Activated T-helper 2 cell treated with anti-CD3 and anti-CD28 coated beads, Interferon-gamma antibody, Interleukin-2, Interleukin-4, amounts not matched to agents 10 μg/mL and 5 μg/mL and 100 μg/mL, durations not matched to agents 14 hours and 24 hours and 36 hours (primary cell): ENCODE results near the gene FXYD3. TPM values are rescaled to one million over a fixed set of nuclear protein-coding genes. Genes with fewer than 3 reads are reported as not detected.

ENCODE experiments used
- DNase-seq: peaks from one replicate; pipeline ENCODE4 v3.0.0; 2021; ENCODE audit warnings: low spot score
- H3K27ac Mint-ChIP-seq: one replicate; pipeline ENCODE4 v1.8.0; 2021; ENCODE audit warnings: mixed read lengths
- H3K27me3 Mint-ChIP-seq: one replicate; pipeline ENCODE4 v1.8.0; 2021; ENCODE audit warnings: low read depth, mixed read lengths
- H3K36me3 Mint-ChIP-seq: one replicate; pipeline ENCODE4 v1.8.0; 2021; ENCODE audit warnings: low read depth, mixed read lengths
- H3K4me1 Mint-ChIP-seq: one replicate; pipeline ENCODE4 v1.8.0; 2021; ENCODE audit warnings: low read depth, mixed read lengths
- H3K4me3 Mint-ChIP-seq: one replicate; pipeline ENCODE4 v1.8.0; 2021; ENCODE audit warnings: low read depth, mild to moderate bottlenecking, moderate library complexity, mixed read lengths
- H3K9me3 Mint-ChIP-seq: one replicate; pipeline ENCODE4 v1.8.0; 2021; ENCODE audit warnings: mixed read lengths
- intact Hi-C: fragments of 100-400 bp; cut with micrococcal nuclease; formaldehyde crosslinking; loops from one replicate; pipeline ENCODE4 v1.15.1; 2023
- total RNA-seq: library from RNA; stranded (reverse); gene quantifications from 2 replicates; pipeline ENCODE4 v1.2.3, GENCODE V29; 2022

FXYD3 gene
- total RNA-seq, 1 donor from 2014 or later = not detected

DNA sequence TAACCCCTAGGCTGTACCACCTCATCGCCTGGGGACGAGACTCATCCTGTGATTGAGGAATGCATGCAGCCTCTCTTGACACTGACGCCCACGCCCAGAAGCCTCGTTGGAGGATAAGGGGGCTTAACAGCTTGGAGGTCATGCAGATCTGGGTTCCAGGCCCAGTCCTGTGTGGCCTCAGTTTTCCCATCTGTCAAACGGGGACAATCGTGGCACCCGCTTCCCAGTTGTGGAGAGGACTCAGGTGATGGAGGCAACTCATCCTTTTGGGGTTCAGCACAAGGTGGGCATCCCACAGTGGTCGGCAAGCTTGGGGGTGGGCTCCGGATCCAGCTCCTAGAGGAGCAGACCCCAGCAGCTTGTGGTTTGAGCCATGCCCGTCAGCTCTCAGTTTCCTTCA is 20.6 kb downstream of the FXYD3 start:
- no peak overlapping the region for H3K4me3 Mint-ChIP-seq
- no peak overlapping the region for H3K27ac Mint-ChIP-seq
- H3K36me3 Mint-ChIP-seq = no peaks in the 10 kb centered on the region
- intact Hi-C loops = loop anchor here (5.0 kb wide), 1 partner anchor 69 kb away; no protein-coding TSS in a partner anchor
- H3K27me3 Mint-ChIP-seq = peaks cover 10% of the 10 kb centered on the region
- no peak for DNase-seq
- no peaks in the 10 kb centered on the region for H3K9me3 Mint-ChIP-seq
- peaks cover 7% of the 10 kb centered on the region for H3K4me1 Mint-ChIP-seq

DNA sequence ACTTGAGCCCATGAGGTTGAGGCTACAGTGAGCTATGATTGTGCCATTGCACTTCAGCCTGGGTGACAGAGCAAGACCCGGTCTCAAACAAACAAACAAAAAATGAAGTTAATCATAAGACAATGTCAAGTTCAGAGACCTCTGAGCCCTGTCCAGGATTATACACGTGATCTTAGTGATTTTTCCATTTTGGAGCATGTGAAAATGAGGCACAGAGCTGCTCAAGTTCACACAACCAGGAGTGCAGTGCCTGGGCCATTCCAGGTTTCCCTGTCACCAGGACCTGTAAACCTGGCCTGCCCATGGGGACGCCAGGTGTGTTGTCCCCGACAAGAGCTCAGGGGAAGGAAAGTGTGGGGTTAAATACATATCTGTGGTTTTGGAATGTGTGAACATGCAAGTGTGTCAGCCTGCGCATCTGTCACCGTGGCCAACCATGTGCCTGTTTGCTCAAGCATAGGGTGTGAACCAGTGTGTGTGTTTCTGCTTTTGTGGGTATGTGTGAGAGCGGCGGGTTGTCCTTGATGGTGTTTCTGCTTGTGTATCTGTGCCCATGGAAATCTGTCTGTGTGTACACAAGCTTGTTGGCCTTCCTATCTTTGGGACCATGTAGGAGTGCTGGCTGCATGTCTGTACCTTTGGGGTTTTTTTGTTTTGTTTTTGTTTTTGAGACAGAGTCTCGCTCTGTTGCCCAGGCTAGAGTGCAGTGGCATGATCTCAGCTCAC is 21.5 kb downstream of the FXYD3 start:
- no peak for DNase-seq
- Mint-ChIP-seq H3K4me3 (no peak overlapping the region), H3K27ac (no peak overlapping the region), H3K27me3 (peaks cover 17% of the 10 kb centered on the region), H3K36me3 (no peaks in the 10 kb centered on the region), H3K4me1 (peaks cover 15% of the 10 kb centered on the region), H3K9me3 (no peaks in the 10 kb centered on the region)
- intact Hi-C loops = loop anchor here (5.0 kb wide), 1 partner anchor 70 kb away; no protein-coding TSS in a partner anchor

- intact Hi-C loops = loop anchor here (5.0 kb wide), 1 partner anchor 71 kb away; no protein-coding TSS in a partner anchor
- no peaks in the 10 kb centered on the region for H3K9me3 Mint-ChIP-seq
- H3K27me3 Mint-ChIP-seq = peaks cover 19% of the 10 kb centered on the region
- H3K4me3 Mint-ChIP-seq = no peak within 1 kb of the TSS
- no peak within 1 kb of the TSS for H3K27ac Mint-ChIP-seq
- peaks cover 16% of the 10 kb centered on the region for H3K4me1 Mint-ChIP-seq
- DNase-seq = no peak
- H3K36me3 Mint-ChIP-seq = no peaks in the 10 kb centered on the region
Observed at GRCh38 chr19:35138305-35138892, 22.8 kb downstream of the FXYD3 start, which contains the start of gene FXYD1. TSS of gene FXYD1 (plus strand) at chr19:35138824. CDS start at chr19:35140080, 1,256 bp downstream.

GRCh38 chr19:35140207-35140961 is 24.8 kb downstream of the FXYD3 start:
- Mint-ChIP-seq H3K27ac (no peak overlapping the region), H3K9me3 (no peaks in the 10 kb centered on the region), H3K4me3 (no peak overlapping the region), H3K4me1 (peaks cover 22% of the 10 kb centered on the region), H3K36me3 (no peaks in the 10 kb centered on the region), H3K27me3 (peaks cover 29% of the 10 kb centered on the region)
- intact Hi-C loops = loop anchor here (5.0 kb wide), 1 partner anchor 127 kb away; the partner anchor contains the start of gene USF2
- DNase-seq = no peak

DNA sequence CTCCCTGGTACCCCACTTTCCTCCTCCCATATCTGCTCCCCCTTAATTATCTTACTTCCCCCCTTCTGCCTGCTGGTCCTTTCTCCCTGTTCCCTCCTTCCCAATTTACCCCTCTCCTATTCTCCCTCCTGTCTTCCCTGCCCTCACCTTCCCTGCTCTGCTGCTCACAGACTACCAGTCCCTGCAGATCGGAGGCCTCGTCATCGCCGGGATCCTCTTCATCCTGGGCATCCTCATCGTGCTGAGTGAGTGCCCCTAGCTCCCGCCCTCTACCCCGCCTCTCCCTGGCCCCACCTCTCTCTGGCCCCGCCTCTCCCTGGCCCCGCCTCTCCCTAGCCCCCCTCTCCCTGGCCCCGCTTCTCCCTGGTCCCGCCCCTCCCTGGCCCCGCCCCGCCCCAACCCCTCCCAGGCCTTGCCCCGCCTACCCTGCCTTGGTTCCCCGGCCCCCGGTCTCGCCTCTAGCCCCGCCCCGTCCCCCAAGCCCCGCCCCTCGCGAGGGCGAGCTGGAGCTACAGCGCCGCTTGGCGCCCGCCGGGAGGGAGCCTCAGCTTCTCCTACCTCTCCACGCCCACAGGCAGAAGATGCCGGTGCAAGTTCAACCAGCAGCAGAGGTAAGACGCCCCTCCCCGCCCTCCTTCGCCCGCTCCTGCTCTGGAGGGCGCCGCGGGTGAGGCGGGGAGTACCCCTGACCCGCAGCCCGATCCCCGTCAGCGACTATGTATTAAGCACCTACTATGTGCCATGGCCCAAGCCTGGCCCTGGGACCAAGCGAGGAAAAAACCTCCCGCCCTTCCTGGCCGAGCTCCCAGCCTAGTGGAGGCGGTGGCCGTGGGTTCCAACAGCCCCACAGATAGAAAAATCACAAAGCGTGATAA is 25.6 kb downstream of the FXYD3 start:
- peaks cover 21% of the 10 kb centered on the region for H3K4me1 Mint-ChIP-seq
- peaks cover 29% of the 10 kb centered on the region for H3K27me3 Mint-ChIP-seq
- peak overlapping the region; percentile 59 for H3K27ac Mint-ChIP-seq
- peak; percentile 88 for DNase-seq
- H3K36me3 Mint-ChIP-seq = no peaks in the 10 kb centered on the region
- no peaks in the 10 kb centered on the region for H3K9me3 Mint-ChIP-seq
- intact Hi-C loops = loop anchor here (1.0 to 5.0 kb wide), 2 partner anchors 17 to 126 kb away; partner anchors contain the start of gene USF2
- peak overlapping the region; percentile 74 for H3K4me3 Mint-ChIP-seq

- Mint-ChIP-seq H3K36me3 (no peaks in the 10 kb centered on the region), H3K27me3 (peaks cover 30% of the 10 kb centered on the region), H3K9me3 (no peaks in the 10 kb centered on the region), H3K4me1 (peaks cover 21% of the 10 kb centered on the region), H3K27ac (peak overlapping the region; percentile 59), H3K4me3 (peak overlapping the region; percentile 74)
- DNase-seq = no peak
- intact Hi-C loops = loop anchor here (1.0 to 5.0 kb wide), 2 partner anchors 18 to 125 kb away; partner anchors contain the start of gene USF2
Observed at GRCh38 chr19:35141837-35142605, 26.4 kb downstream of the FXYD3 start.

- H3K4me3 Mint-ChIP-seq = no peak overlapping the region
- intact Hi-C loops = loop anchor here (5.0 kb wide), 1 partner anchor 125 kb away; the partner anchor contains the start of gene USF2
- H3K4me1 Mint-ChIP-seq = peaks cover 21% of the 10 kb centered on the region
Observed at GRCh38 chr19:35142606-35143230, 27.1 kb downstream of the FXYD3 start.

GRCh38 chr19:35143231-35143715 is 27.6 kb downstream of the FXYD3 start, which contains the start of gene FXYD7:
TSS of gene FXYD7 (plus strand) at chr19:35143255. CDS start at chr19:35143334, 79 bp downstream.
- peaks cover 21% of the 10 kb centered on the region for H3K4me1 Mint-ChIP-seq
- H3K9me3 Mint-ChIP-seq = no peaks in the 10 kb centered on the region
- H3K36me3 Mint-ChIP-seq = no peaks in the 10 kb centered on the region
- H3K27me3 Mint-ChIP-seq = peaks cover 26% of the 10 kb centered on the region
- no peak within 1 kb of the TSS for H3K4me3 Mint-ChIP-seq
- DNase-seq = no peak
- no peak within 1 kb of the TSS for H3K27ac Mint-ChIP-seq
- intact Hi-C loops = loop anchor here (5.0 kb wide), 1 partner anchor 124 kb away; the partner anchor contains the start of gene USF2

More at GRCh38 chr19:35142606-35143230, 27.1 kb downstream of the FXYD3 start:
- H3K27me3 Mint-ChIP-seq = peaks cover 26% of the 10 kb centered on the region
- H3K27ac Mint-ChIP-seq = no peak overlapping the region
- peak; percentile 56 for DNase-seq
- H3K9me3 Mint-ChIP-seq = no peaks in the 10 kb centered on the region
- no peaks in the 10 kb centered on the region for H3K36me3 Mint-ChIP-seq

DNA sequence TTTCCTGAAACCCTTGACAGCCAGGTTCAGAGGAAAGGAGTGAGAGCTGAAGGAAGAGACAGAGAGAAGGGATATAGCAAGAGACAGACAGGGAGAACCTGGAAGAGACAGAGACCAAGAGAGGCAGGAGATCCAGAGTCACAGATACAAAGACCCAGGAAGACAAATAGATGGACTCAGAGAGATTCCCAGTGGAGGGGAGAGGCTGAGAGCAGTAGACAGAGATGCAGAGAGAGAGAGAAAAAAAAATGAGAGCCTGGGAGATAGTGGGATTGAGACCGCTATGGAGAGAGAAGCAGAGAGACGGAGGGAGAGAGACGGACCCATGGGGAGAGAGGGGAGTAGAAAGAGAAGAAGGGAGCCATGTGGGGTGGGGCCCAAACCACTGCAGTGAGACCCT is 28.2 kb downstream of the FXYD3 start:
- Mint-ChIP-seq H3K4me1 (peaks cover 21% of the 10 kb centered on the region), H3K4me3 (no peak overlapping the region), H3K9me3 (no peaks in the 10 kb centered on the region), H3K27me3 (peaks cover 26% of the 10 kb centered on the region), H3K27ac (no peak overlapping the region), H3K36me3 (no peaks in the 10 kb centered on the region)
- DNase-seq = no peak
- intact Hi-C loops = loop anchor here (5.0 kb wide), 1 partner anchor 123 kb away; the partner anchor contains the start of gene USF2

- no peak overlapping the region for H3K27ac Mint-ChIP-seq
- intact Hi-C loops = loop anchor here (5.0 kb wide), 1 partner anchor 123 kb away; the partner anchor contains the start of gene USF2
- no peaks in the 10 kb centered on the region for H3K9me3 Mint-ChIP-seq
- no peaks in the 10 kb centered on the region for H3K36me3 Mint-ChIP-seq
- H3K27me3 Mint-ChIP-seq = peaks cover 24% of the 10 kb centered on the region
- no peak overlapping the region for H3K4me3 Mint-ChIP-seq
- DNase-seq = no peak
- H3K4me1 Mint-ChIP-seq = peaks cover 21% of the 10 kb centered on the region
Observed at GRCh38 chr19:35144259-35144599, 28.6 kb downstream of the FXYD3 start.
